ENCODE data around the gene LAMTOR1. TPM values are rescaled to one million over a fixed set of nuclear protein-coding genes. Genes with fewer than 3 reads are reported as not detected.
"Not testable (repeated sequence)": the region's sequence is repeated elsewhere in the genome, so short reads cannot be mapped to it uniquely, and the experiment has no call there.

Gene LAMTOR1
- total and polyA plus RNA-seq, 2 donors (not counting 3 experiments of a cell fraction or from before 2014, with no cell fraction given) = 95.1 to 174 TPM

- H3K4me3 ChIP-seq (replicated peaks in 1 of 3; ENCODE audit: insufficient read depth in 1 of 3, low read depth in 1 of 3, low read length in 3 of 3); H3K9ac ChIP-seq (replicated peaks; ENCODE audit: extremely low read depth, insufficient read depth, low read length); H3K36me3 ChIP-seq (ENCODE audit: control insufficient read depth in 2 of 2, extremely low read depth in 1 of 2, insufficient read depth in 2 of 2, low read length in 2 of 2); H3K9me1 ChIP-seq (replicated peaks; ENCODE audit: control insufficient read depth, extremely low read depth, insufficient read depth, low read length); H3K9me3 ChIP-seq (replicated peaks; ENCODE audit: control insufficient read depth, insufficient read depth, low read length); H2AFZ ChIP-seq (ENCODE audit: low read depth, low read length); DNase-seq (ENCODE audit: low read depth, low spot score); H3K4me2 ChIP-seq (ENCODE audit: insufficient read depth, low read length); H3K79me2 ChIP-seq (ENCODE audit: control insufficient read depth, insufficient read depth, low read length); H3K4me1 ChIP-seq (ENCODE audit: control insufficient read depth, extremely low read depth, insufficient read depth, low read length); POLR2A ChIA-PET; H4K20me1 ChIP-seq (replicated peaks; ENCODE audit: control insufficient read depth, extremely low read depth, insufficient read depth, low read length); dilution Hi-C loops (cut with MboI; ENCODE audit: extremely low pct_ligation_motif_present, low sequenced_read_pairs); BruUV-seq (replicated peaks); FAIRE-seq; H3K27ac ChIP-seq (ENCODE audit: insufficient read depth, low read depth, low read length): not testable (repeated sequence)
- H3K27me3 ChIP-seq (ENCODE audit: control insufficient read depth in 2 of 2, insufficient read depth in 2 of 2, low read length in 2 of 2) = peaks cover 11% of the 10 kb centered on the region in 2 experiments
- intact Hi-C loops (cut with micrococcal nuclease) = loop anchor here (5.0 to 10.0 kb wide), 2 partner anchors 273 to 305 kb away; no protein-coding TSS in a partner anchor
- CTCF ChIA-PET = interaction anchor here (1.1 to 2.4 kb wide), 2 partner anchors 39 to 117 kb away, joined by 13 to 17 read pairs; no protein-coding TSS in a partner anchor
These were observed 39.0 kb upstream of the LAMTOR1 start for GRCh38 chr11:72142086-72142485.

DNA sequence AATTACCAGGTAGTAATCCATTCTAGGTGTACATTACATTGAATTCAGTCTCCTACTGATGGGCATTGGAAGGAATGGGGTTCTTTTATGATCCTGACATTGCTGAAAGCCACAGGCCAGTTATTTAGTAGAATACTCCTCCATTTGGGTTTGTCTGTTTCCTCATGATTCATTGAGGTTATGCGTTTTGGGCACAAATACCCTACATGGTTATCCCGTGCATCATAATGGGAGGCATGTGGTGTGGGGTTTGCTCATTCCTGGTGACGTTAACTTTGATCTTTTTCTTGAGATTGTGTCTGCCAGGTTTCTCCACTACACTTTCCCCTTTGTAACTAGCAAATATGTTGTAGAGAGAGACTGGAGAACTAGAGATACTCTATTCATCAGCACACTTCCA lies 38.0 kb upstream of the LAMTOR1 start:
- no peak for DNase-seq (ENCODE audit: low read depth, low spot score)
- no peak overlapping the region for H3K9ac ChIP-seq (replicated peaks; ENCODE audit: extremely low read depth, insufficient read depth, low read length)
- H3K4me2 ChIP-seq (ENCODE audit: insufficient read depth, low read length) = no peak overlapping the region
- ChIA-PET POLR2A (no interaction called here), CTCF (interaction anchor here (1.1 kb wide), 1 partner anchor 116 kb away, joined by 13 read pairs; no protein-coding TSS in a partner anchor)
- H3K4me3 ChIP-seq (replicated peaks in 1 of 3; ENCODE audit: insufficient read depth in 1 of 3, low read depth in 1 of 3, low read length in 3 of 3) = no peak overlapping the region
- FAIRE-seq = no peak
- BruUV-seq (replicated peaks) = no TSS peak
- no peak overlapping the region for H3K27ac ChIP-seq (ENCODE audit: insufficient read depth, low read depth, low read length)
- H3K9me1 ChIP-seq (replicated peaks; ENCODE audit: control insufficient read depth, extremely low read depth, insufficient read depth, low read length) = no peaks in the 10 kb centered on the region
- peaks cover 7 to 10% of the 10 kb centered on the region in 2 experiments for H3K27me3 ChIP-seq (ENCODE audit: control insufficient read depth in 2 of 2, insufficient read depth in 2 of 2, low read length in 2 of 2)
- no peak overlapping the region for H2AFZ ChIP-seq (ENCODE audit: low read depth, low read length)
- no peaks in the 10 kb centered on the region for H3K9me3 ChIP-seq (replicated peaks; ENCODE audit: control insufficient read depth, insufficient read depth, low read length)
- H3K36me3 ChIP-seq (ENCODE audit: control insufficient read depth in 2 of 2, extremely low read depth in 1 of 2, insufficient read depth in 2 of 2, low read length in 2 of 2) = no peaks in the 10 kb centered on the region
- H3K4me1 ChIP-seq (ENCODE audit: control insufficient read depth, extremely low read depth, insufficient read depth, low read length) = no peaks in the 10 kb centered on the region
- no peaks in the 10 kb centered on the region for H4K20me1 ChIP-seq (replicated peaks; ENCODE audit: control insufficient read depth, extremely low read depth, insufficient read depth, low read length)
- intact Hi-C loops (cut with micrococcal nuclease) = loop anchor here (5.0 to 10.0 kb wide), 2 partner anchors 274 to 306 kb away; no protein-coding TSS in a partner anchor
- dilution Hi-C loops (cut with MboI; ENCODE audit: extremely low pct_ligation_motif_present, low sequenced_read_pairs) = no loop called here
- H3K79me2 ChIP-seq (ENCODE audit: control insufficient read depth, insufficient read depth, low read length) = no peaks in the 10 kb centered on the region
- TF ChIP-seq CTCF (IDR thresholded peaks at IDR 0.05; ENCODE audit: extremely low read depth in 1 of 2, insufficient read depth in 1 of 2, low read depth in 1 of 2, low read length in 2 of 2) (no peak), FOS (IDR thresholded peaks at IDR 0.05; ENCODE audit: borderline replicate concordance, insufficient read depth, low read length) (no peak), MYC (IDR thresholded peaks at IDR 0.05; ENCODE audit: low read depth, low read length) (no peak), GATA2 (IDR thresholded peaks at IDR 0.05; ENCODE audit: insufficient read depth, insufficient read length, low read depth, low read length) (no peak), JUN (IDR thresholded peaks at IDR 0.05; ENCODE audit: borderline replicate concordance, insufficient read depth, insufficient read length, low read depth) (no peak)
